ENCODE results near the gene CYP4B1.

GRCh38 chr1:46822248-46822826, 23.5 kb downstream of the CYP4B1 start:
- TF ChIP-seq CTCF (conservative IDR thresholded peaks at IDR 0.05) (no peak), EZH2 (IDR thresholded peaks at IDR 0.05; ENCODE audit: low read depth) (no peak)

Data from PC-9 (cell line).